Esophagus squamous epithelium (tissue), 5 donors: ENCODE data around the gene HOXA10. TPM values are rescaled to one million over a fixed set of nuclear protein-coding genes. Genes with fewer than 3 reads are reported as not detected.

Experiments used
- DNase-seq: peaks from one replicate; lab custom pipeline; 2025; lab: John Stamatoyannopoulos, UW
- H3K27ac ChIP-seq, 4 donors: fragments of 200-600 bp; sonication (generic); one replicate each; pipeline ENCODE4 v1.5.1; 2016 to 2019; ENCODE audit warnings: mild to moderate bottlenecking in 1 of 4
- H3K27me3 ChIP-seq, 4 donors: fragments of 200-600 bp; sonication (generic); 1 replicate in 3 of 4; 2 replicates in 1 of 4; pipeline versions ENCODE4 v1.5.1 to v1.6.0; 2017 to 2021; ENCODE audit warnings: antibody characterized with exemption in 1 of 4
- H3K36me3 ChIP-seq, 3 donors: fragments of 200-600 bp; sonication (generic); one replicate each; pipeline ENCODE4 v1.5.1; 2016 to 2019
- H3K4me1 ChIP-seq, 3 donors: fragments of 200-600 bp; sonication (generic); one replicate each; pipeline ENCODE4 v1.5.1; 2017 to 2019
- H3K4me3 ChIP-seq, 4 donors: fragments of 200-600 bp; sonication (generic); 1 replicate in 3 of 4; 2 replicates in 1 of 4; pipeline ENCODE4 v1.5.1; 2016 to 2019; ENCODE audit warnings: mild to moderate bottlenecking in 2 of 4, moderate library complexity in 1 of 4
- H3K9me3 ChIP-seq, 3 donors: fragments of 200-600 bp; sonication (generic); one replicate each; pipeline ENCODE4 v1.5.1; 2016 to 2019
- POLR2A ChIP-seq, 4 donors: fragments of 450-650 bp; IDR thresholded peaks; one replicate each; pipeline ENCODE4 v1.6.1; 2017; ENCODE audit warnings: antibody characterized with exemption in 4 of 4, mild to moderate bottlenecking in 4 of 4, moderate library complexity in 3 of 4
- WGBS, 2 donors: methylation state at CpG; one replicate each; pipeline ENCODE4 v1.1.5; 2018; 5-methylcytosine and 5-hydroxymethylcytosine counted together
- intact Hi-C: fragments of 100-400 bp; cut with DNase I; formaldehyde crosslinking; loops from one replicate; pipeline ENCODE4 v1.15.0; 2022
- total RNA-seq, 4 donors: library from RNA; depleted of rRNA; stranded (reverse); fragments of >200 nt; gene quantifications; one replicate each; pipeline ENCODE4 v1.1.0, GENCODE V29; 2016
- TF ChIP-seq, protein P1 (sequence below), 6 experiments: fragments of 450-650 bp in 4 of 6; fragments of 200-600 bp in 2 of 6; sonication (generic) in 2 of 6; IDR thresholded peaks; one replicate each; pipeline ENCODE4 v1.5.1; 2016 to 2019; ENCODE audit warnings: antibody characterized with exemption in 6 of 6, mild to moderate bottlenecking in 4 of 6, moderate library complexity in 4 of 6
- donor health status: DM: yes; HTN: yes; CAD: no.

Gene HOXA10
- total RNA-seq, 4 donors from 2014 or later = not detected

DNA sequence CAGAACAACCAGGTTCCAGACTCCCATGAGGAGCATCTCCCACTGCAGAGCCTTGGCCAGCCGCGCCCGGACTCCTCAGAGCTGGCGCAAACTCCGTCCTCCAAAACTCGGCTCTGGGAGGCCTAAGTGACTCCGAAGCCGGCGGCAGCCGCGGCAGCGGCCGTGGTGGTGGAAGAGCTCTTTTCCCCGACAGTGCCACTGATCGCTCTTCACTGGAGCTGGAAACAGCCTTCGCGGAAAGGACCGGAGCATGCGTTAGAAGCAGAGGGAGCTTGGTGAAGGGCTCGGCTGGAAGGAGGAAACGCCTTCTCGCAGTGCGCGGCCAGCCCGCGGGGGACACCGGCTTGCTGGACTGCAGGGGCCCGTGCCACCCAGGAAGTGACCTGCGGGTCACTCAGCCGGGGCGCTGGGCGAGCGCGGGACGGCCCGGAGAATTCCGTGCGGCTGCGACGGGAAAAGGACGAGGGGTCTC lies 30.8 kb upstream of the HOXA10 start:
- peaks cover 20 to 37% (median 26%) of the 10 kb centered on the region in 3 donors for H3K4me1 ChIP-seq
- 4 to 10% methylated on average over 2 to 4 of the region's 41 CpGs for WGBS, 2 donors
- no peaks in the 10 kb centered on the region for H3K9me3 ChIP-seq
- no peak overlapping the region for H3K27ac ChIP-seq
- DNase-seq = no peak
- no peaks in the 10 kb centered on the region for H3K36me3 ChIP-seq
- H3K27me3 ChIP-seq = peaks cover 37 to 100% (median 71%) of the 10 kb centered on the region in 4 donors
- no peak for TF ChIP-seq POLR2A (IDR thresholded peaks at IDR 0.05)
- TF ChIP-seq, protein P1, sequence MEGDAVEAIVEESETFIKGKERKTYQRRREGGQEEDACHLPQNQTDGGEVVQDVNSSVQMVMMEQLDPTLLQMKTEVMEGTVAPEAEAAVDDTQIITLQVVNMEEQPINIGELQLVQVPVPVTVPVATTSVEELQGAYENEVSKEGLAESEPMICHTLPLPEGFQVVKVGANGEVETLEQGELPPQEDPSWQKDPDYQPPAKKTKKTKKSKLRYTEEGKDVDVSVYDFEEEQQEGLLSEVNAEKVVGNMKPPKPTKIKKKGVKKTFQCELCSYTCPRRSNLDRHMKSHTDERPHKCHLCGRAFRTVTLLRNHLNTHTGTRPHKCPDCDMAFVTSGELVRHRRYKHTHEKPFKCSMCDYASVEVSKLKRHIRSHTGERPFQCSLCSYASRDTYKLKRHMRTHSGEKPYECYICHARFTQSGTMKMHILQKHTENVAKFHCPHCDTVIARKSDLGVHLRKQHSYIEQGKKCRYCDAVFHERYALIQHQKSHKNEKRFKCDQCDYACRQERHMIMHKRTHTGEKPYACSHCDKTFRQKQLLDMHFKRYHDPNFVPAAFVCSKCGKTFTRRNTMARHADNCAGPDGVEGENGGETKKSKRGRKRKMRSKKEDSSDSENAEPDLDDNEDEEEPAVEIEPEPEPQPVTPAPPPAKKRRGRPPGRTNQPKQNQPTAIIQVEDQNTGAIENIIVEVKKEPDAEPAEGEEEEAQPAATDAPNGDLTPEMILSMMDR (IDR thresholded peaks at IDR 0.05) = no peak
- H3K4me3 ChIP-seq = peak overlapping the region in 1 of 4 donors; percentile 31
- intact Hi-C loops = no loop called here

DNA sequence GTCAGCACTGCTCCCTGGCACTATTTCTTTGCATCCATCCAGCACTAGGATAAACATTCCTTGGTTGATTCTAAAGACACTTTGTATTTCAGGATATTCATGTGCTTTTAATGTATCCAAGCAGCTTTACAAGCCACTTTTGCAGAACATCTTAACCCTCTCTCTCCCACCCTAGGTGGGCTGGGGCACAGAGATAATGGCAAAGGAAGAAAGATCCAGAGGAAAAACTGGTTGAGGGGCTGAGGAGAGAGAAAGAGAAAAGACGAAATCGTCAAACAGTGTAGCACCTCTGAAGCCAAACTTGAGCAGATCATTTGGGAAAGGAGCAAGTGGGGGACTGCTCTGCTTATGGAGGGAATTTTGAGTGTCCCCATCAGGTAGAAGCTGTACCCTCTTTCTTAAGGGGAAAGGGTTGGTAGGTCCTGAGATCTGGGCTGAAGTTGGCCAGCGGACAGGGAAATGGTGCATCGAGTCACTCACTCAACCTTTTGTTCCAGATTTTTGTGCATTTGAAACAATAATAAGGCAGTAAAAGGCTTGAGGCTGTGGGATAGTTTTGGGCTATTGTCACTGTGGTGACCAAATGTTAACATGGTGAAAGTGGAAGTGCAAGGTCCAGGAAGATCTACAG lies 30.0 kb upstream of the HOXA10 start:
- TF ChIP-seq, protein P1 (IDR thresholded peaks at IDR 0.05) = no peak
- no peak for TF ChIP-seq POLR2A (IDR thresholded peaks at IDR 0.05)
- H3K27me3 ChIP-seq = peaks cover 40 to 100% (median 72%) of the 10 kb centered on the region in 4 donors
- H3K36me3 ChIP-seq = no peaks in the 10 kb centered on the region
- H3K4me3 ChIP-seq = no peak overlapping the region
- no peaks in the 10 kb centered on the region for H3K9me3 ChIP-seq
- no peak for DNase-seq
- H3K27ac ChIP-seq = no peak overlapping the region
- peaks cover 27 to 44% (median 28%) of the 10 kb centered on the region in 3 donors for H3K4me1 ChIP-seq
- intact Hi-C loops = no loop called here
- WGBS, 2 donors = 25 to 30% methylated on average over 4 of the region's 4 CpGs

DNA sequence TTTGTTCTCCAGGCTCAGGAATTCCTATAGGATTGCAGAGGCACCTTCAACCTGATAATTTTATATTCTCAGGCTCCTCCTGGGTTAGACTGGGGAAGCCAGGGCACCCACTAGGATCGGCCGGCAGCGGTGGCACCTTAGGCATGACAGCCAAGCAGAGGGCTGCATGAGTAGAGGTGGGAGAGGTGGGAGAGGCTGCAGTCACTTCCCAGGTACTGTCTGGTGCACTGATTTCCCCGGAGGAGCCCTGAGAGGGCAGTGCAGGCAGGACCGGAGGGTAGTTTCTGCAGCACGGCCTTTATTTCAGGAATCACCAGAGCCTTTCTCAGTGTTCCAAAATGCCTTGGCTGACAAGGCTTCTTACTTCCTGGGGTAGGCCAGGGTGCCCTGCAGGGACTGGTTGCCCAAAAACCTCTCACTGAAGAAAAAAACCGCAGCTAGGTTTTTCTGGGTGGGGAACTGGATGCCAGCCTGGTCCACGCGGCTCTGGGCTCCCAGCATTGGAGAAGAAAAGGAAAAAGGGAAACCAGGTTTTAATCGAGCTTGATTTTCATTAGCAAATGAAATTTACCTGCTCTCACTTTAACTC lies 29.3 kb upstream of the HOXA10 start:
- peaks cover 31 to 50% (median 33%) of the 10 kb centered on the region in 3 donors for H3K4me1 ChIP-seq
- TF ChIP-seq, protein P1 (IDR thresholded peaks at IDR 0.05) = no peak
- TF ChIP-seq POLR2A (IDR thresholded peaks at IDR 0.05) = no peak
- intact Hi-C loops = no loop called here
- no peak for DNase-seq
- H3K27ac ChIP-seq = no peak overlapping the region
- H3K27me3 ChIP-seq = peaks cover 46 to 100% (median 77%) of the 10 kb centered on the region in 4 donors
- WGBS, 2 donors = 13 to 15% methylated on average over 6 to 9 of the region's 10 CpGs
- no peaks in the 10 kb centered on the region for H3K36me3 ChIP-seq
- no peak overlapping the region for H3K4me3 ChIP-seq
- H3K9me3 ChIP-seq = no peaks in the 10 kb centered on the region

DNA sequence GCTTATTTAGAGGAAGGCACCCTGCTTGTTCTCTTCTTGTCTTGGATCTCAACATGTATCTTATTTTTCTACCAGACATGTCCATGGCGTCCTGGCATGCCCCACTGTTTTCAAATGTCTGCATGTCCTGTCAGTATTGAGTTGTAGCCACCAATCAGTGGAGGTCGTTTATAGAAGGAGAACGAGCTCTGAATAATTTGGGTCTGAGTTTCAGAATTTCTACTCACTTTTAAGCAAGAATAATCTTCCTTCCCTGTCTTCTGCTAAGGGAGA lies 28.7 kb upstream of the HOXA10 start:
- Histone ChIP-seq H3K27ac (no peak overlapping the region), H3K4me1 (peaks cover 31 to 57% (median 34%) of the 10 kb centered on the region in 3 donors), H3K36me3 (no peaks in the 10 kb centered on the region), H3K9me3 (no peaks in the 10 kb centered on the region), H3K4me3 (no peak overlapping the region), H3K27me3 (peaks cover 52 to 100% (median 81%) of the 10 kb centered on the region in 4 donors)
- TF ChIP-seq, protein P1 (IDR thresholded peaks at IDR 0.05) = no peak
- TF ChIP-seq POLR2A (IDR thresholded peaks at IDR 0.05) = no peak
- WGBS, 2 donors = 17 to 23% methylated on average over 3 of the region's 3 CpGs
- DNase-seq = no peak
- intact Hi-C loops = no loop called here
